GM23248 (cell line): ENCODE results near the gene P2RX5. TPM values are rescaled to one million over a fixed set of nuclear protein-coding genes. Genes with fewer than 3 reads are reported as not detected.
A peak's percentile ranks its signal among the peaks of the same experiment; 100 is the strongest.

Experiments
- DNase-seq: peaks from one replicate; pipeline ENCODE4 v3.0.0-alpha.2; 2015
- H2AFZ ChIP-seq: fragments of 200-600 bp; sonication (generic); 2 replicates; pipeline ENCODE4 v1.6.1; 2016; ENCODE audit warnings: antibody characterized with exemption
- H3F3A ChIP-seq: fragments of 200-600 bp; sonication (generic); 2 replicates; pipeline ENCODE4 v1.6.1; 2016; ENCODE audit warnings: mild to moderate bottlenecking, antibody characterized with exemption, mixed run types; ENCODE audit not compliant: insufficient read depth
- H3K27ac ChIP-seq: fragments of 200-600 bp; sonication (generic); 2 replicates; pipeline ENCODE4 v1.5.1; 2016; ENCODE audit warnings: mild to moderate bottlenecking
- H3K27me3 ChIP-seq: fragments of 200-600 bp; sonication (generic); replicated peaks from 2 replicates; pipeline ENCODE4 v1.6.1; 2016; ENCODE audit warnings: mild to moderate bottlenecking; ENCODE audit not compliant: insufficient read depth
- H3K36me3 ChIP-seq: fragments of 200-600 bp; sonication (generic); 2 replicates; pipeline ENCODE4 v1.6.1; 2016; ENCODE audit warnings: low read depth, mild to moderate bottlenecking
- H3K4me1 ChIP-seq: fragments of 200-600 bp; sonication (generic); 2 replicates; pipeline ENCODE4 v1.6.1; 2016; ENCODE audit warnings: mild to moderate bottlenecking; ENCODE audit not compliant: insufficient read depth
- H3K4me2 ChIP-seq: fragments of 200-600 bp; sonication (generic); one replicate; pipeline ENCODE4 v1.6.1; 2016; ENCODE audit warnings: mild to moderate bottlenecking; ENCODE audit not compliant: unreplicated experiment
- H3K4me3 ChIP-seq: fragments of 200-600 bp; sonication (generic); 2 replicates; pipeline ENCODE4 v1.5.1; 2016; ENCODE audit warnings: mild to moderate bottlenecking
- H3K79me2 ChIP-seq: fragments of 200-600 bp; sonication (generic); 2 replicates; pipeline ENCODE4 v1.6.1; 2016; ENCODE audit warnings: mild to moderate bottlenecking; ENCODE audit not compliant: insufficient read depth
- H3K9ac ChIP-seq: fragments of 200-600 bp; sonication (generic); 2 replicates; pipeline ENCODE4 v1.6.1; 2016; ENCODE audit warnings: mild to moderate bottlenecking
- H3K9me2 ChIP-seq: fragments of 200-600 bp; sonication (generic); 2 replicates; pipeline ENCODE4 v1.6.1; 2016; ENCODE audit warnings: mixed run types, mild to moderate bottlenecking, moderate library complexity; ENCODE audit not compliant: insufficient read depth
- H3K9me3 ChIP-seq: fragments of 200-600 bp; sonication (generic); one replicate; pipeline ENCODE4 v1.6.1; 2017; ENCODE audit warnings: low read depth
- H4K20me1 ChIP-seq: fragments of 200-600 bp; sonication (generic); 2 replicates; pipeline ENCODE4 v1.6.0; 2016; ENCODE audit not compliant: insufficient read depth
- EZH2 ChIP-seq: fragments of 200-600 bp; sonication (generic); IDR thresholded peaks from 2 replicates; pipeline ENCODE4 v1.6.1; 2018; ENCODE audit warnings: antibody characterized with exemption, mild to moderate bottlenecking; ENCODE audit not compliant: insufficient read depth, poor library complexity, severe bottlenecking
- EZH2phosphoT487 ChIP-seq: fragments of 200-600 bp; sonication (generic); IDR thresholded peaks from 2 replicates; pipeline ENCODE4 v1.6.1; 2018; ENCODE audit warnings: antibody characterized with exemption, moderate library complexity, mild to moderate bottlenecking, low read depth; ENCODE audit not compliant: insufficient read depth
- whole genome bisulfite sequencing, 2 experiments: methylation state at CpG; one replicate each; pipeline ENCODE4 v1.1.6; 2015 to 2017; ENCODE audit warnings: low lambda C conversion rate in 2 of 2, low coverage in 1 of 2; ENCODE audit errors: missing lambda C conversion rate in 2 of 2; 5-methylcytosine and 5-hydroxymethylcytosine counted together
- in situ Hi-C: fragments of 300-500 bp; cut with MboI; formaldehyde crosslinking; loops from 2 replicates; pipeline ENCODE4 v1.15.0; 2020
- polyA plus RNA-seq: library from polyadenylated mRNA; unstranded; fragments of >200 nt; fragmentation: Nextera tagmentation; extraction: Ambion mirVana; gene quantifications from 2 replicates; pipeline ENCODE4 v1.2.1, GENCODE V29; 2016
- total RNA-seq: library from RNA; depleted of rRNA; stranded (reverse); fragments of >200 nt; shearing (Covaris generic); gene quantifications from 2 replicates; pipeline ENCODE4 v1.2.3, GENCODE V29; 2014

The P2RX5 gene
- total and polyA plus RNA-seq, 2 experiments from 2014 or later: 2.5 to 2.6 TPM

DNA sequence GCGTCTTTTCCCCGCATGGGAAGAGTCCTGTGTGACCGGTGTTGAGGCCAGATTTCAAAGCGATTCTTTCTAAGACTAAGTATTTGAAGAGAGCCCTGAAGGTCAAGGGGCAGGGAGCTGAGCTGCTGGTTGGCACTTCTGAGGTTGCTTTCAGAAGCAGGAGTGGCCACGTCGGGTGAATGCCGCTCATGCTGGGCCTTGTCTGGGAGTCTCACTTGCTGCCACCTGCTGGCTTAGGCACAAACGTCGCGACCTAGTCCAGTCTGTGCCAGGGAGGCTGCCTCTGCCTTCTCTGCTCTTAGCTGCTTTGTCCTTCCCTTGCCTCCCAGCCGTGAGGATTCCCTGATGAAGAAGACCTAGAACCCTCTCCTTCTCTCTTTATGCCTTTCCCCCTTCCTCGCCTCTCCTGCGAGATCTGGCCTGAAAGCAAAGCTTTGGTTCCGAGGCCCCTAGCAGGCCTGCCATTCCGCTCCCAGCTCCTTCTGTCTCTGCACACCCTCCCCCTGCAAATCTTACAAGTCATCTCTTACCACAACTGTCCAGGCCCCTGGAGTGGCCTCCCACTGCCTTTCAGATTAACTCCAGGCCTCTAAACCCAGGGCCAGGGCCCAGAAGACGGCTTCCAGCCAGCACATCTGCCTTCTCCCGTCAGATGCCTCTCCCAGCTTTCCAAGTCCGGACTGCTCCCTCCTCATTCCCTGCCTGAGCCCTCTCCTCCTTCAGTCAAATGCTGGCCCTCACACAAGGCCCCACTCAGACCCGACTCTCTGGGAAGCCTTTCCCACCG lies 48.0 kb downstream of the P2RX5 start:
- no peaks in the 10 kb centered on the region for H4K20me1 ChIP-seq
- H3K9ac ChIP-seq: no peak overlapping the region
- H3K27ac ChIP-seq: no peak overlapping the region
- 54 to 65% methylated on average over 20 of the region's 20 CpGs for WGBS, 2 experiments
- no peak for TF ChIP-seq EZH2
- TF ChIP-seq EZH2phosphoT487: no peak
- H3K4me2 ChIP-seq: no peak overlapping the region
- no peak overlapping the region for H2AFZ ChIP-seq
- H3K27me3 ChIP-seq: no peaks in the 10 kb centered on the region
- no peaks in the 10 kb centered on the region for H3K9me2 ChIP-seq
- in situ Hi-C loops: loop anchor here (25.0 kb wide), 1 partner anchor 611 kb away; no protein-coding TSS in a partner anchor
- no peaks in the 10 kb centered on the region for H3K9me3 ChIP-seq
- no peaks in the 10 kb centered on the region for H3F3A ChIP-seq
- no peaks in the 10 kb centered on the region for H3K36me3 ChIP-seq
- DNase-seq: peak; percentile 76
- no peak overlapping the region for H3K4me3 ChIP-seq
- H3K79me2 ChIP-seq: no peaks in the 10 kb centered on the region
- H3K4me1 ChIP-seq: no peaks in the 10 kb centered on the region

DNA sequence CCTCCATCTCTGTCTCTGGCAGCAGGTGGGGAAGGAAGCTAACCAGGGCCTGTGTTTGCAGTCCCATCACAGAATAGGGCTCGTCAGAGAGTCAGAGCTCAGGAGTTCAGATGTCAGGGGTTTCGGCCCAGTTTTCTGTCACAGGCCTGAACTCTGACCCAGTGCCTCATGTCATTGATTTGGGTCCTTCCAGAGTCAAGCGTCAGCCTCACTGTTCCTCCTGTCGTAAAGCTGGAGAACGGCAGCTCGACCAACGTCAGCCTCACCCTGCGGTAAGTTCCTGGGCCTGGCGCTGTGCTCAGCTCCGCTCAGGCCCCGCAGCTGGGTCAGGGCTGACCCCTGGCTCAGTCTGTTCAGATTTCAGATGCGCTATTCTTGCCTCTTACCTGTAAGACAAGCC lies 48.7 kb downstream of the P2RX5 start:
- H3K79me2 ChIP-seq: no peaks in the 10 kb centered on the region
- no peak overlapping the region for H3K27ac ChIP-seq

DNA sequence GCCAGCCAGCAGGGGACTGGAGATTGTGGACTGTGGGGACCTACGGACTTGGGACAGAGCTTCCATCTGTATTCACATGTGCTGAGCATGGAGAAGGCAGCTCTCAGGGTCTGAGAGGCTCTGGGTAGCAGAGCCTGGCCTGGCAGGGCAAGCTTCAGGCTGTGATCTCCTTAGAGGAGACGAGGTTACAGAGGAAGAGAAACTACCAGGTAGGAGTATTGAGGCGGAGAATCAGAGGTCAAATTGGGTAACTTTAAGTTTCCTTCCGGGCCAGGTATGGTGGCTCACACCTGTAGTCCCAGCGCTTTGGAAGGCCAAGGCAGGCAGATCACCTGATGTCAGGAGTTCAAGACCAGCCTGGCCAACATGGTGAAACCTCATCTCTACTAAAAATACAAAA lies 50.6 kb downstream of the P2RX5 start:
- in situ Hi-C loops: loop anchor here (25.0 kb wide), 1 partner anchor 608 kb away; no protein-coding TSS in a partner anchor
- Histone ChIP-seq H3K27ac (no peak overlapping the region), H2AFZ (no peak overlapping the region), H3K4me2 (no peak overlapping the region), H3K27me3 (no peaks in the 10 kb centered on the region), H3K9ac (no peak overlapping the region), H3K4me3 (no peak overlapping the region), H3K9me3 (no peaks in the 10 kb centered on the region), H3K4me1 (no peaks in the 10 kb centered on the region), H4K20me1 (no peaks in the 10 kb centered on the region), H3K79me2 (no peaks in the 10 kb centered on the region), H3K36me3 (no peaks in the 10 kb centered on the region), H3F3A (no peaks in the 10 kb centered on the region), H3K9me2 (no peaks in the 10 kb centered on the region)
- DNase-seq: no peak
- WGBS, 2 experiments: 82% methylated on average over 5 of the region's 5 CpGs
- TF ChIP-seq EZH2: no peak
- no peak for TF ChIP-seq EZH2phosphoT487

More for the DNA sequence above, 48.7 kb downstream of the P2RX5 start:
- H3K4me2 ChIP-seq: no peak overlapping the region
- in situ Hi-C loops: loop anchor here (25.0 kb wide), 1 partner anchor 610 kb away; no protein-coding TSS in a partner anchor
- H3K9ac ChIP-seq: no peak overlapping the region
- TF ChIP-seq EZH2 (no peak), EZH2phosphoT487 (no peak)
- no peak overlapping the region for H2AFZ ChIP-seq
- H3F3A ChIP-seq: no peaks in the 10 kb centered on the region
- no peaks in the 10 kb centered on the region for H3K27me3 ChIP-seq
- no peaks in the 10 kb centered on the region for H3K9me3 ChIP-seq
- H3K4me3 ChIP-seq: no peak overlapping the region
- H3K4me1 ChIP-seq: no peaks in the 10 kb centered on the region
- WGBS, 2 experiments: 86 to 88% methylated on average over 12 of the region's 12 CpGs
- H4K20me1 ChIP-seq: no peaks in the 10 kb centered on the region
- no peaks in the 10 kb centered on the region for H3K36me3 ChIP-seq
- DNase-seq: no peak
- no peaks in the 10 kb centered on the region for H3K9me2 ChIP-seq

DNA sequence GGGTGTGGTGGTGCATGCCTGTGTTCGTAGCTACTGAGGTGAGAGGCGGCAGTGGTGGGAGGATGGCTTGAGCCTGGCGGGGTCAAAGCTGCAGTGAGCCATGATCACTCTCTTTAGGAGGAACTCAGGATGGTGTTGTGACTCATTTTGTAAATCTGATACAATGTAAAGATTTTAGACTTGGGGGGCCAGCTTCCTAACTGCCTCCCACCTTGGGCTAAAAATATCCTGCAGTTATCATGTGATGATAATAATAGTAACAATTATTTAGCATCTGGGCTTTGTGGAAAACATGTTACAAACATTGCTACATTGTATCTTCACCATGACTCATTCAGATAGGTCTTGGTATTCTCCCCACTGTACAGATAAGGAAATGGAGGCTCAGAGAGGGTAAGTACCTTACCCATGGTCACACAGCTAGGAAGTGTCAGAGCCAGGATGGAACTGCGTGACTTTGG lies 52.0 kb downstream of the P2RX5 start:
- H3K27ac ChIP-seq: no peak overlapping the region
- no peak for DNase-seq
- WGBS, 2 experiments: 91 to 97% methylated on average over 4 of the region's 4 CpGs
- H3K9me2 ChIP-seq: no peaks in the 10 kb centered on the region
- no peaks in the 10 kb centered on the region for H3K27me3 ChIP-seq
- no peak overlapping the region for H3K9ac ChIP-seq
- no peak overlapping the region for H3K4me3 ChIP-seq
- in situ Hi-C loops: loop anchor here (25.0 kb wide), 1 partner anchor 607 kb away; no protein-coding TSS in a partner anchor
- H3K36me3 ChIP-seq: no peaks in the 10 kb centered on the region
- H3K4me2 ChIP-seq: no peak overlapping the region
- H3F3A ChIP-seq: no peaks in the 10 kb centered on the region
- TF ChIP-seq EZH2 (no peak), EZH2phosphoT487 (no peak)
- H3K79me2 ChIP-seq: no peaks in the 10 kb centered on the region
- no peaks in the 10 kb centered on the region for H3K9me3 ChIP-seq
- H2AFZ ChIP-seq: no peak overlapping the region
- H3K4me1 ChIP-seq: no peaks in the 10 kb centered on the region
- H4K20me1 ChIP-seq: no peaks in the 10 kb centered on the region
